Measurements from ENCODE around the gene WNT2B.
"Not testable (repeated sequence)": the region's sequence is repeated elsewhere in the genome, so short reads cannot be mapped to it uniquely, and the experiment has no call there.

Gene WNT2B

GRCh38 chr1:112508278-112509004, at the start of gene WNT2B:
TSS of gene WNT2B (plus strand) at chr1:112508965. CDS start at chr1:112509263, 298 bp downstream.
- peak; percentile 17 for DNase-seq (ENCODE audit: low read depth)

- DNase-seq (ENCODE audit: low read depth) = no peak
These were observed 48.1 kb upstream of the WNT2B start for GRCh38 chr1:112460615-112461014.

GRCh38 chr1:112461200-112461871, 47.4 kb upstream of the WNT2B start:
- no peak for DNase-seq (ENCODE audit: low read depth)

GRCh38 chr1:112462953-112463279, 45.8 kb upstream of the WNT2B start:
- DNase-seq (ENCODE audit: low read depth) = no peak

GRCh38 chr1:112464501-112464900, 44.3 kb upstream of the WNT2B start:
- no peak for DNase-seq (ENCODE audit: low read depth)

- no peak for DNase-seq (ENCODE audit: low read depth)
These were observed 43.6 kb upstream of the WNT2B start for GRCh38 chr1:112465122-112465521.

- peak; percentile 72 for DNase-seq (ENCODE audit: low read depth)
These were observed 42.6 kb upstream of the WNT2B start for GRCh38 chr1:112466078-112466660.

- not testable (repeated sequence) for DNase-seq (ENCODE audit: low read depth)
These were observed 38.4 kb upstream of the WNT2B start for GRCh38 chr1:112470324-112470723.

GRCh38 chr1:112470966-112471365, 37.8 kb upstream of the WNT2B start:
- no peak for DNase-seq (ENCODE audit: low read depth)

GRCh38 chr1:112472142-112472541, 36.6 kb upstream of the WNT2B start:
- no peak for DNase-seq (ENCODE audit: low read depth)

GRCh38 chr1:112477550-112477949, 31.2 kb upstream of the WNT2B start:
- no peak for DNase-seq (ENCODE audit: low read depth)

GRCh38 chr1:112478314-112478713, 30.5 kb upstream of the WNT2B start:
- no peak for DNase-seq (ENCODE audit: low read depth)

- DNase-seq (ENCODE audit: low read depth) = not testable (repeated sequence)
These were observed 22.7 kb upstream of the WNT2B start for GRCh38 chr1:112486063-112486462.

GRCh38 chr1:112487686-112488085, 21.1 kb upstream of the WNT2B start:
- not testable (repeated sequence) for DNase-seq (ENCODE audit: low read depth)

- DNase-seq (ENCODE audit: low read depth) = no peak
These were observed 20.6 kb upstream of the WNT2B start for GRCh38 chr1:112488141-112488540.

GRCh38 chr1:112492076-112492475, 16.7 kb upstream of the WNT2B start:
- no peak for DNase-seq (ENCODE audit: low read depth)

GRCh38 chr1:112493351-112493750, 15.4 kb upstream of the WNT2B start:
- no peak for DNase-seq (ENCODE audit: low read depth)

- DNase-seq (ENCODE audit: low read depth) = no peak
These were observed 12.5 kb upstream of the WNT2B start for GRCh38 chr1:112496290-112496689.

GRCh38 chr1:112501810-112502641, 6.7 kb upstream of the WNT2B start:
- peak; percentile 39 for DNase-seq (ENCODE audit: low read depth)

GRCh38 chr1:112502826-112503225, 5.9 kb upstream of the WNT2B start:
- no peak for DNase-seq (ENCODE audit: low read depth)

GRCh38 chr1:112504001-112504660, 4.6 kb upstream of the WNT2B start:
- no peak for DNase-seq (ENCODE audit: low read depth)
